Activated T-cell treated with anti-CD3 and anti-CD28 coated beads for 4 hours (primary cell): ENCODE results near the gene CKAP4.

Experiments
- DNase-seq: peaks from one replicate; pipeline ENCODE4 v3.0.0-alpha.2; 2020

Gene CKAP4

DNA sequence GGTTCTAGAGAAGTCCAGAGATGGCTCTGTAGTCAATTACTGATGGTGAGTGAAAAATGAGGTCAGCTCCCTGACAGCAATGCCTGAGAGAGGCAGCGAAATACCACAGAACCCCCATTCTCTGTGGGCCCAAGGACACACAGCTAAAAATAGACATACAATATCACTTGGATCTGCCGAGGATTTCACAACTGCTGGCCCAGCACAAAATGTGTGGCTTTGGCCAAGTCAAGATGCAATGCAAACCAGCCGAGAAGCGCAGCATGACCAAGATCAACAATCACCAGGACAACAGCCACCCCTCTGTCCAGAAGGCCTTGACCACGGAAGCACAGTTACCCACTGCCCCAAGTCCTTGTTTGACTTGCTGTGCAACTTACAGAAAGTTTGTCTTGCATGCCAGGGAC, 52.2 kb downstream of the CKAP4 start:
- DNase-seq: no peak

DNA sequence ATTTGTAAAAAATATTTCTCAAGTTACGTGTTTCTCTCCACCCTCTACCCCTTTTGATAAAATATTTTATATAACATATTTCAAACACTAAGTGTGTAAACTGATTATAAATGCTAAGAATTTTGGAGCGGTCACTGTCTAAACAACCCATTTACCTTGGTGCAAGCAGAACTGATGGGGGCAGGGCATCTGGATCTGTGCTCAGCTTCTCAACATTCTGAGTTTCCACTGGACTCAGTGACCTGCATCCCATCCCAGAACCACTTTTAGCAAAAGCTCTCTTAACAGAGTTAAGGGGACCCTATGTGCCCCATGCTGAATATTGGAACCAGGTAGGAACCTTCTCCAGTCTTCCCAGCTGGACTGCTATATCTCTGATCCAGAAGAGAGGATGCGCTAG, 53.5 kb downstream of the CKAP4 start:
- no peak for DNase-seq

DNA sequence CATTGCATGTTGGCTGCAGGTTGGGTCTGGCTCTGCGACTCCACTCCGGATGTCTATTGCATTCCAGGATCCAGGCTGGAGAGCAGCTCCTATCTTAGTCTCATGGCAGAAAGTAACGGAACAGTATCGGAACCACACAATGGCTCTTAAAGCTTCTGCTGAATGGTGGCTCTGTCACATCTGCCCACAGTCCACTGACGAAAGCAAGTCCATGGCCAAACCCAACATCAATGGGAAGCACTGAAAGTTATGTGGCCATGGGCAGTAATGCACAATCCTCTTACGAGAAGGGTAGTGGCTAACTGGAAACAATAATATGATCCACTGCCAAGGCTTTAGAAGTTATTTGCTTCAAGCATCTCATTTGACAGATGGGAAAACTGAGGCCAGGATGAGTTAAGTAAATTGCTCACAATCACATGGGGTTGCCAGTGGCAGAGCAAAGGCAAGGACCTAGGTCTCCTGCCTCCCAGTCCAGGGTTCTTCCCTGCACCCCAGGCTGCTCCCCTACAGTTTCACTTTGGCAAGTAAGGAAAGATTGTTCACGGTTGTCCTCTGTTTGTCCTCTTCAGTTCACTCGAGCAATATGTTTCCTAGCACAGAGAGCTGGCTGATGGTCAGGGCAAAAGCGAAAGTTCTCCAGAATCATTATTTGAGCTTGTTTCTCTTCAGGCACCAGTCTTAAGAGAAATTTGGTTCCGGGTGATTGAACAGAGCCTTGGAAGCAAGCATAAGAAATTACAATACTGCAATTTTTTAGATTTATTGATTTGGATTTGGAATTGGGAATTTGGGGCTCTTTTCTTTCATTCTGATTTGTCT, 54.2 kb downstream of the CKAP4 start:
- DNase-seq: no peak

DNA sequence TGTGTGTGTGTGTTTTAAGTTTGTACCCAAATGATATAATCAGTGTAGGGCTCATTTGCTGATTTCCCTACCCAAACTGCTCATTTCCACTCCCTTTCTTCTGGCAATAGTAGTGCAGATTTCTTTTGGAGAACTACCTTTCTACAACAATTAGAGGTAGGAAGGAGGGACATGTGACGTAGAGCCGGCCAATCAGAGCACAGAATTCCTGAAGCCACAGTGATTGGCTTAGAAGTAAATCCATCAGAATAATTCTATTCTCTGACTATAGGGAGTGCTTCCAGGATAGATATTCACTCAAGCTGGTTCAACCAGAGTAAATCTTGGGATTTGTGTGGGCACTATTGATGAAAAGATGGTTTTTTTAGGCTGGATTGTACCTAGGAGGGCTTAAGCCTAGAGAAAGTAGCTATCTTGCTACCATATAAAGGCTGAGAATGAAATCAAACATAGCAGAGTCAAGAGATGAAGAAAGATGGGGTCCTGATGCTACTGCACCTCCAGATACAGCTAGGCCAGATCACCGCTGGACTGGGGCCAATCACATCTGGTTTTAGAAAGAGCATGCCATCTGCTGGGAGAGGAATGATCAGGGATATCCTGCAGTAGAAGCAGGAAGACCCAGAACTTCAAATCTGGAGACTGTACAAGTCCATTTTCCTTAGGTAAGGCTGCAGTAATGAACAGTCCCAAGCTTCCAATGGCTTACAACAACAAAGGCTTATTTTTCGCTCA, 55.0 kb downstream of the CKAP4 start:
- DNase-seq: no peak

DNA sequence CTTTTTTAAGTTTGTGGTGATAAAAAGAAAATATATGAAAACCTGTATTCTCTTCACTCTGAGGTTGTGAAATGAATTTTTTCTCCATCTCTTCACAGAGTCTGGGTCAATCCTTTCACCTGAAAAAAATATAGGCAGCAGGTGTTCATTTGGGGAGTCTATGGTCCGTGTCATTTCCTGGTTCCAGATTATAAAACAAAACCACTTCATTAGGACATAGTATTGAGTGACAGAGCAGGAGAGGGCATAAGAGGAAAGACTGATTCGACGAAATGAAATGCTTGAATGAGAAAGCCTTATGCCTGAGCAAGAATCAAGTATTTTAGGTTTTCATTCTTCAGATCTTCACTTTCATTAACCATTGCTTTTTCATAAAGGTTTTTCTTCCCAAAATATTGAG, 57.2 kb downstream of the CKAP4 start:
- no peak for DNase-seq

DNA sequence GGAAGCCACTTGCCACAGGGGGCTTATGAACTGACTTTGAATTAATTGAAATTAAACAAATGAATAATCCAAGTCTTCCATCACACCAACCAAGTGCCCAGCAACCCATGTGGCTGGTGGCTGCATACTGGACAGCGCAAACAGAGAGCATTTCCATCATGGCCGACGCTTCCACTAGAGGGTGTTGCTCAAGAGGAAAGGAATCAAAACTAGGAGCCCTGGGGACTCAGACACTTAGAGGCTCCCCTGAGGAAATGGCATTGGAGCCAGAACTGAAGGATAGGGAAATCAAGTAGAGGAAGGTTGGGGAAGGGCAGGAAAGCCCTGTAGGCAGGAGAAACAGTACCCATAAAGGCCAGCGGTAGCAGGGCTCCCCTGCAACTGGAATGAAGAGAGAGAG, 58.5 kb downstream of the CKAP4 start:
- DNase-seq: no peak

DNA sequence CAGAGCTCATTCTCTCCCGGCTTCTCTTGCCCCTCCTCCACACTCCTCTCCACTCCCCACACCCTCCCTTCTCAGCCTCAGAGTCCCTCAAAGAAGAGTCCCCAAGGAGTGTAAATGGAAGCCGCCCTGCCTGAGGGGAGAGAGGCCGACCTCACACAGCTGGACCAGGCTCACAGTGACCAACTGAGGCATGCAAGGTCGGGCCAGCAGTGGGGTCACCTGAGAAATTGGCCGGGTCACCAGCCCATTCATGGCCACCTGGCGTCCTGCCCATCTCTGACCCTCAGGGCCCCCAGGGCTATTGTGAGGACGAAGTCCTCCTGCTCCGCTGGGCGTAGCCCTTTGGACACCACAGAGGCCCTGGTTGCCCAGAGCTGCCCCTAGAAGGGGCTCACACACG, 59.6 kb downstream of the CKAP4 start:
- DNase-seq: no peak
